Astrocyte of the spinal cord (primary cell): ENCODE results near the gene SRGAP3.

Source experiments
- DNase-seq: peaks from one replicate; pipeline ENCODE4 v3.0.0; 2011; ENCODE audit warnings: low read depth, low spot score
- H3K4me3 ChIP-seq: 2 replicates; pipeline ENCODE4 v1.5.1; 2011; ENCODE audit warnings: low read depth, mild to moderate bottlenecking, low read length, moderate library complexity
- in situ Hi-C: cut with HindIII; loops from 2 replicates; pipeline ENCODE4 v1.10.0; 2017; ENCODE audit warnings: low sequenced_read_pairs
- TF ChIP-seq, protein P1 (sequence below): IDR thresholded peaks from 2 replicates; pipeline ENCODE4 v1.5.1; 2012; ENCODE audit warnings: low read depth, mild to moderate bottlenecking, low read length, inconsistent platforms

Gene SRGAP3

DNA sequence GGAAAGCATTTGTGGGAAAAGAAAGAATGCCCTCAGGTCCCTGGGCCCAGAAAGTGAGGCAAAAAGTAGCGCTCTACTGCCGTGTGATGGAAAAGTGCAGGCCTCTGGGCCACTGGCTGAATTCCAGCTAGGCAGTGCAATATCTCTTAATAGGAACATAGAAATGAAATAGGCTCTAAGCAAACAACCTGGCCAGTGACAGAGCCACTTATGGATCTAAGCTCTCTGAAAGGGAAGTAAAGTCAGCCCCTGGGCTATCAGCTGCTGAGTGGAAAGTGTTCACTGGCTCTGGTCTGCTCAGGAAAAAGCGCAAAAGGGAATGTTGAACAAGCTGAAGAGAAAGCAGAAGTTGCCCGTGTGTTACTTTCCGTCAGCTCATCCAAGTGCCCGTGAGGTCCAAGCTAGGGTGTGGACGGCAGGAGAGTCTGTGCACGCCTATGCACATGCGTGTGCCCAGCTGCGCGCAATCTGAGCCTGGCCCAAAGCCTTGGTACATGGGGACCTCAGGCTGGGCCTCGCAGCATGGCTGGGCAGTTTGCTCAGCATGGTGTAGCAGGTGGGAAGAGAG lies 212.2 kb downstream of the SRGAP3 start:
- no peak overlapping the region for H3K4me3 ChIP-seq
- no peak for DNase-seq
- in situ Hi-C loops = no loop called here
- TF ChIP-seq, protein P1, sequence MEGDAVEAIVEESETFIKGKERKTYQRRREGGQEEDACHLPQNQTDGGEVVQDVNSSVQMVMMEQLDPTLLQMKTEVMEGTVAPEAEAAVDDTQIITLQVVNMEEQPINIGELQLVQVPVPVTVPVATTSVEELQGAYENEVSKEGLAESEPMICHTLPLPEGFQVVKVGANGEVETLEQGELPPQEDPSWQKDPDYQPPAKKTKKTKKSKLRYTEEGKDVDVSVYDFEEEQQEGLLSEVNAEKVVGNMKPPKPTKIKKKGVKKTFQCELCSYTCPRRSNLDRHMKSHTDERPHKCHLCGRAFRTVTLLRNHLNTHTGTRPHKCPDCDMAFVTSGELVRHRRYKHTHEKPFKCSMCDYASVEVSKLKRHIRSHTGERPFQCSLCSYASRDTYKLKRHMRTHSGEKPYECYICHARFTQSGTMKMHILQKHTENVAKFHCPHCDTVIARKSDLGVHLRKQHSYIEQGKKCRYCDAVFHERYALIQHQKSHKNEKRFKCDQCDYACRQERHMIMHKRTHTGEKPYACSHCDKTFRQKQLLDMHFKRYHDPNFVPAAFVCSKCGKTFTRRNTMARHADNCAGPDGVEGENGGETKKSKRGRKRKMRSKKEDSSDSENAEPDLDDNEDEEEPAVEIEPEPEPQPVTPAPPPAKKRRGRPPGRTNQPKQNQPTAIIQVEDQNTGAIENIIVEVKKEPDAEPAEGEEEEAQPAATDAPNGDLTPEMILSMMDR = no peak

DNA sequence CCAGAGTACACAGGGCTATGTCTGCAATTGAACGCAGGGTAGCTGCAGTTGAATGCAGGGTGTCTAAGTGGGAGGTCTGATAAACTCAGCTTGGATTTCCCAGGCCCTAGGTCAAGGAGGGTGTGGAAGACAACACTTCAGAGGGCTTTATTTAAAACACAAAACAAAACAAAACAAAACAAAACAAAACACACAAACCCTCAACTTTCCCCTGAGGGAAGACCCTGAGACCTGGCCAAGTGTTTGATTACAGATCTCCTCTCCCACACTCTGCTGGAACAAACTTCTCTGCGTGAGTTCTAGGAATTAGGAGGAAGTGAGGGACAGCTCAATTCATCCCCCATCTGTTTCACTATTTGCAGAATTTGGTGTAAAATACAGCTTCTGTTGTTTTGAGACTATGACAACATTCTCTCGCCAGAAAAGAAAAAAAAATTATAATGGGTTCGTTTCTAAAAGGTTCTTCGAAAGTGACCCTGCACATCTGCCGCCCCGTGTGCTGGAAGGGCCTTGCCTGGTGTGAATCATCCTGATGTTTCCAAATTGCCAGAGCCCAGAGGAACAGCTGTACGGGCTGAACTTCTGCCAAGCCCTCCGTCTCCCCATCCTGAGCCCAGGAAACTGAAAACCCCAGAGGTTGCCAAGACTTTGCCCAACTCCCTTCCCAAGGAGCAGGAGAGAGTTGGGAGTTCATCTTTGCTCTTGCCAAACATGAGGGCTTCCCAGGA lies 212.9 kb downstream of the SRGAP3 start:
- H3K4me3 ChIP-seq = no peak overlapping the region
- in situ Hi-C loops = no loop called here
- DNase-seq = no peak
- TF ChIP-seq, protein P1 = no peak

DNA sequence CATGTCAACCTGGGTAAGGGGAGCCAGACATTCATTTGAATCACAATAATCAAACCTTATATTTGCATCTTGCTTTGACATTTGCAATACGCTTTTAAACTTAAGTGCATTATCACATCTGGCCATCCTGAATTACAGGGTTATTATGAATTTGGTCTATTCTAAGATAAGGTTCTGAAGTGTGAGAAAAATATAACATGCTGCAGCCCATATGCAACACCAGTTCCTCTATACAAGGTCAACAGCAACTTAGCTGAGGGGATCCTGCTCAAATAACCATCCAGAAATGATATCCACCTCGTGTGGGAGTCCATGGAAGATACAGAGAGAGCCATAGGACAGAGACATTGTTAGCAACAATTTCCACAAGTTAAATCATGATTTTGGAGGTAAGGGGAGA lies 213.5 kb downstream of the SRGAP3 start:
- H3K4me3 ChIP-seq = no peak overlapping the region
- TF ChIP-seq, protein P1 = no peak
- no peak for DNase-seq
- in situ Hi-C loops = no loop called here

DNA sequence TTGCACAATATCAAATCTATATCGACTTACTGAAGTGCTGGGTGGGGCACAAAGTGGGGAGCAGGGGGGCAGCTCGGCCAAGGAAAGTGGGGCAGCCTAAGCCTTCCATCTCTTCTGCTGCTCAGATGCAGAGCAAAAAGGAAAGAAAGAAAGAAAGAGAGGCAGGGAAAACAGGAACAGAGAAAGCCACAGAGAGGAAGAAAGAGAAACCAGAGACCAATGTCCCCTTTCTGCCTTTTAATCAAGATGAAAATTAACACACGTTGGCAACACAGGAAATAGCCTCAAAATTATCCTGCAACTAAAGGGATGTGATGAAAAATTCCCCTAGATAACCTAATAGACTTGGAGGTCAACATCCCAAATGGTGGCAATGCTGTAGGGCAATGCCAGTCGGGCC lies 214.0 kb downstream of the SRGAP3 start:
- TF ChIP-seq, protein P1 = no peak

DNA sequence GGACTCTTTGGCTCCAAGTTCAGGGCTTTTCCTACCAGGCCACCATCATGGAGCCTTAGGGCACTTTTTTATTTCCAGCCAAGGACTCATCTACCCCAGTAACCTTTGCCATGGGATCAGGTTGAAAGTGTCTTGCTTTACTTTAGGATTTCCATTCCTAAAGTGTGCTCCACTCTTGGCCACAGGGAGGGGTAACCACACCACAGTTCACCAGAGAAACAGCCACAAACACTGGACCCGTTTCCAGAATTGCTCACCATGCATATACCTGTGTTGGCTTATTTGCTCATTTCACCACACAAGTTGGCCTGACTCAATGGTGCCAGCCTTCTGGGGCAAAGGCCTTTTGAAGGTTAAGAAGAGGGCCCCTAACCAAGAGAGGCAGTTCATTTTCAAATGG lies 215.6 kb downstream of the SRGAP3 start:
- in situ Hi-C loops = no loop called here
- no peak overlapping the region for H3K4me3 ChIP-seq
- no peak for DNase-seq
- TF ChIP-seq, protein P1 = no peak

More for the DNA sequence above, 214.0 kb downstream of the SRGAP3 start:
- in situ Hi-C loops = no loop called here
- DNase-seq = no peak
- no peak overlapping the region for H3K4me3 ChIP-seq

DNA sequence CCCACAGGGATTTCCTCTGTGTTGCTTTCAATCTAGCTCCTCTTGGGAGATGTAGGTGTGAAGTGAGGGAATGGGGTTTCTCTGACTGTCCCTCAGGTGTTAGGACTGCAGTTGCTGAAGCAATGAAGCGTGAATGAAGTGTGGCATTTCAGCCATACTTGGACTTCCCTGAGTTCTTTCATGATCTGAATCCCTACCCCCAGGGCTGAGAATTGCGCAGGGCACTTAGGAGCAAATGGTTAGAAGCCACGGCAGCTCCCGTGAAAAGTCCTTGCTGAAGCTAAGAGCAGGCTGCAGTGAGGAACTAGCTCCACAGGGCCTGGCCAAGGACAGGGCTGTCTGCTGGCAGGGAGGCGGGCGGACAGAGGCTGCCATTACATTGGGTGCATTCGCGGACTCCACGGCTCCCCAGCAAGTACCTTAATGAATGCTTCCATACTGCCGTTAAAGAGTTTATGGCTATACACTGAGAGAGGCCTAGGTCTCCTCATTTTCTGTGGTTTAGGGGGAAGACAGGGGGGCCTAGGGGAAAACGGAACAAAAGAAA lies 217.1 kb downstream of the SRGAP3 start:
- TF ChIP-seq, protein P1 = no peak
- no peak for DNase-seq
- in situ Hi-C loops = no loop called here
- no peak overlapping the region for H3K4me3 ChIP-seq
